Fibroblast of the aortic adventitia (primary cell): ENCODE results near the gene CYBC1. TPM values are rescaled to one million over a fixed set of nuclear protein-coding genes. Genes with fewer than 3 reads are reported as not detected.

ENCODE experiments used
- DNase-seq: peaks from one replicate; pipeline ENCODE4 v3.0.0-alpha.2; 2010; ENCODE audit warnings: low read depth
- H3K4me3 ChIP-seq: 2 replicates; pipeline ENCODE4 v1.5.1; 2011; ENCODE audit warnings: low read depth, mild to moderate bottlenecking, control low read depth, low read length, moderate library complexity
- total RNA-seq: library from RNA; depleted of rRNA; stranded (reverse); fragments of >200 nt; gene quantifications from 2 replicates; pipeline ENCODE4 v1.2.3, GENCODE V29; 2012; ENCODE audit warnings: low replicate concordance
- TF ChIP-seq, protein P1 (sequence below): IDR thresholded peaks from 2 replicates; pipeline ENCODE4 v1.5.1; 2011; ENCODE audit warnings: mild to moderate bottlenecking, low read length, control low read depth, inconsistent platforms; ENCODE audit not compliant: insufficient read depth

CYBC1 gene
- total RNA-seq, 1 donor = 46.4 TPM

DNA sequence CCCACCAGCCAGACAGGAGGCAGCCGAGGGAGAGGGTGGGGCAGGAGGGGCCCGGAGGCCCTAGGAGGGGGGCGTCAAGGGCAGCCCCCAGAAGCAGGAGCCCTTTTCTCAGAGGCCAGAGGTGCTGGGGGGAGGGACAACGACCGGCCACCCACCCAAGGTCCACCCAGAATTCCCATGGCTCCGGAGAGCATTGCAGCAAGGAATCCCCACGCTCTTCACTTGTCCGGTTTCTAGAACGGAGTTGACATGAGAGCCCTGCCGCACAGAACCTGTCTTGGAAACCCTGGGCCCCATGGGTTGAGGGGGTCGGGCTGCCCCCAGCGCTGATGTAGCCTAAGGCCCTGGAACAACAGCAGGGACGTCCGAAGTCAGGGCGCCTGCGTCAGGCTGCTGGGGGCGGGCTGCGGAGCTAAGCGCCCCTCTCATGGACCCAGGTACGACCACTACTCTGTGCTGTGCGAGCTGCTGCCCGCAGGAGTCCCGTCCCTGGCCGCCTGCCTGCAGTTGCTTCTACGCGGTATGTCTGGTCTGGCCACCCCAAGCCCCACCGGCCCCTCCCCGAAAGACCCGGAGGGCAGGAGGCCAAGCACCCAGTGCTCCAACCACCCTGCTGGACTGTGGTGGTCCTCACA, 11.2 kb downstream of the CYBC1 start:
- DNase-seq = no peak
- TF ChIP-seq, protein P1, sequence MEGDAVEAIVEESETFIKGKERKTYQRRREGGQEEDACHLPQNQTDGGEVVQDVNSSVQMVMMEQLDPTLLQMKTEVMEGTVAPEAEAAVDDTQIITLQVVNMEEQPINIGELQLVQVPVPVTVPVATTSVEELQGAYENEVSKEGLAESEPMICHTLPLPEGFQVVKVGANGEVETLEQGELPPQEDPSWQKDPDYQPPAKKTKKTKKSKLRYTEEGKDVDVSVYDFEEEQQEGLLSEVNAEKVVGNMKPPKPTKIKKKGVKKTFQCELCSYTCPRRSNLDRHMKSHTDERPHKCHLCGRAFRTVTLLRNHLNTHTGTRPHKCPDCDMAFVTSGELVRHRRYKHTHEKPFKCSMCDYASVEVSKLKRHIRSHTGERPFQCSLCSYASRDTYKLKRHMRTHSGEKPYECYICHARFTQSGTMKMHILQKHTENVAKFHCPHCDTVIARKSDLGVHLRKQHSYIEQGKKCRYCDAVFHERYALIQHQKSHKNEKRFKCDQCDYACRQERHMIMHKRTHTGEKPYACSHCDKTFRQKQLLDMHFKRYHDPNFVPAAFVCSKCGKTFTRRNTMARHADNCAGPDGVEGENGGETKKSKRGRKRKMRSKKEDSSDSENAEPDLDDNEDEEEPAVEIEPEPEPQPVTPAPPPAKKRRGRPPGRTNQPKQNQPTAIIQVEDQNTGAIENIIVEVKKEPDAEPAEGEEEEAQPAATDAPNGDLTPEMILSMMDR = no peak
- H3K4me3 ChIP-seq = no peak overlapping the region

DNA sequence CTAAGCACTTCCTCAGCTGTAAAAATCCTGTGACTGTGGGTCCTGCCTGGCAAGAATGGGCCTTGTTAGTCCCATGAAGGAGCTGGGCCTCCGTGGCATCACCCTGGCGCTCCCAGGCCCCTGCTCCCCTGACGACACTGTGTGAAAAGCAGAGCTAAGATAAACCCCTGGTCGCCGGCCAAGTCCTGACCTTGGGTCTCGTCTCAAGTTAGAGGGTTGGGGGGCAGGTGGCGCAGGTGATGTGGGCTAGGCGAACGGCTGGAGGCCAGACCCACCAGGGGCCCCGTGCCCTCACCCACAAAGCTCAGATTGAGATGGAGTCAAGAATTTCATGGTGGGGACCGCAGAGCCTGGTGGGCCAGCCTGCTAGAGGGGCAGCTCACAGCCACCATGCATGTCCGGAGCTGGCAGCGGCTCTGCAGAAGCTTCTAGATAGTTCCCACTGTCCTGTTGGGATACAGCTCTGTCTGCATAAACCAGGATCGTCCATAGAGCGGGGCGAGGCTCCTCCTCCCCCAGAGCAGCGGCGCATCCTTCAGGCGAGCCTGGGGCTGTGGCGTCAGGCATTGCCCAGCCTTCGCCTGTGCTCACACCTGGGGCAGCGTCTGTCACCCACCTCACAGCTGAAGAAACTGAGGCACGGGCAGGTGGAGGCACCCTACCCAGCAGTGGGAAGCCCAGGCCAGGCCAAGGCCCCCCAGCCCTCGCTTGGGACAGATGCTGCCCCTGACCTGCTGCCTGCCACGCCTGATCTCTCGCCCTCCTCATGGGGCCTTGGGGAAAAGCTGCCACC, 12.0 kb downstream of the CYBC1 start:
- no peak for DNase-seq
- no peak overlapping the region for H3K4me3 ChIP-seq
- TF ChIP-seq, protein P1 = no peak

DNA sequence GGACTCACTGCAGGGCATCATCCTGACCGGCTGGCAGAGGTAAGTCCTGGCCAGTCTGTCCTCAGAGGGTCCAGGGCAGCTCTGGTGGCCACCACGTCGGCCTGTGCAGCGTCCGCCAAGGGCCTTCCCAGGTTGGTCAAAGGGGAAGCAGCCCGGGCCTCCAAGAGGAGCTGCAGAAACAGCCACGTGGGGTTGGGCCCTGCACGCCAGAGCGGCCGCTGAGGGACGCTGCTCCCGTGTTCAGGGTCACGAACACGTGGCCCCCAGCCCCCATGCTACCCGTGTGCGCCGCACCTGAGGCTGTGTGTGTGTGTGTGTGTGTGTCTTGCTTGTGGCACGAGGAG, 13.3 kb downstream of the CYBC1 start:
- TF ChIP-seq, protein P1 = no peak
- H3K4me3 ChIP-seq = no peak overlapping the region
- no peak for DNase-seq

DNA sequence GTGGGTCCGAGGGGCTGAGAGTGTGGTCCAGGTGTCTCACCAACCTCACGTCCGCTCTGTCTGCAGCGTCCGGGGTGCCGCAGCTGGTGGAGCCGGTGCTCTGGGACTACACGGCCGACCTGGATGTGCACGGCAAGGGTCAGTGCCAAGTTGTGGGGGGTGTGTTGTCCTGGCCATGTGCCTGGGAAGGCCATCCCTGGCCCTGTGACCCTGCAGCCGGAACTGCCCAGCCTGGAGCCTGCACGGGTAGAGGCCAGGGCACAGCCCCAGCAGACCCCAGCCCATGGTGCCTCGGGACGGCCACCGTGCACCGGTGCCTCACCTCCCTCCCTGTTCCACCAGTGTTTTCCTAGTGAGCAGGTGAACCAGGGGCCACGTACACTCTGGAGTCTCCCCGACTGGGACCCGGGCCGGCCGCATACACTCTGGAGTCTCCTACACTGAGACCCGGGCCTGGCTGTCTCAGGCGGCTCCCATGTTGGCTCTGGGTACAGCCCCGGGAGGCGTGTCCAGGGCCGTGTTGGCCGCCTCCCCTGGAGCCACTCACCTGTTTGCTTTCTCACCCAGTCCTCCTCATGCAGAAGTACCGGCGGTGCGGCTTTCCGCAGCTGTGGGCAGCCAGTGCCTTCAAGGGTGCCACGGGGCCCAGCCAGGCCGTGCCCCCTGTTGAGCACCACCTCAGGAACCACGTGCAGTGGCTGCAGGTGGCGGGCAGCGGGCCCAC, 13.8 kb downstream of the CYBC1 start:
- H3K4me3 ChIP-seq = no peak overlapping the region
- TF ChIP-seq, protein P1 = no peak
- no peak for DNase-seq

DNA sequence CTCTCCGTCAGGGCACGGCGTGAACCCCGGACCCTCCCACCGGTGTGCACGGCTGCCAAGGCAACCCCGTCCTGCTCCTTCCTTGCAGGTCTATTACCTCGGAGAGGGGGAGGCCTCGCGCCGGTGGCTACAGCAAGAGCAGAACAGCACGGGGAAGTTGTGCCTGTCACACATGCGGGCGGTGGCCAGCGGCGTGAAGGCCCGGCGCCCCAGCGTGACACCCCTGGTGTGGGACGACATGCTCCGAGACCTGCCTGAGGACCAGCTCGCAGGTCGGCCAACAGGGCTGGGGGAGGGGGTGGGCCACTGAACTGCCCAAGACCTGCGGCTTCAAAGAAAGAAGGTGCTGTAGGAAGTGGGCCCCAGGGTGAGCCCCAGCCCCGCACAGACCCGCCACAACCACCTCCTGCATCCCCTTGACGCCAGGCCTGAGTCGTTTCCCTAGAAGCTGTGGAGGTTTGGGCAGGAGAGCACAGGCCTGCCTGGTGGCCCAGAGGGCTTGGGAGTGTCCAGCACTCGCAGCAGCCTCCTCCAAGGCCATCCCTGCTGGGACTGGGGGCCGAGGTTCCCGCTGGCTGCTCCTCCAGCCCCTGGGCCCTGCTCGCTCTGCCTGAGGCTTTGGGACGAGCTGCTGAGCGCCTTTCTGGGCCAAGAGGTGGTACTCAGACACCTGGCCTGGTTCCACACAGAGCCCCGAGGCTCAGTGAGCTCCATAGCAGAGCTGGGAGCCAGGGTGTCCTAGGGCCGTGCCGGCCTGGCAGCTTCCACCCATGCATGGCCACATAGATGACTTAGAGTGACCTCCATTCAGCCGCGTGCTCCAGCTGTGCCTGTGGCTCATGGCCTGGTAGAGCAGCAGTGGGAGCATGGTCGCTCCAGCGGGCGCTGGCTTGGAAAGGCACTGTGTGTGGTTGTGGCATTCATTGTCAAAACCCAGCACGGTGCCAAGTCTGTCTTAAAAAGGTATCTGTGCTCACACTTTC, 14.7 kb downstream of the CYBC1 start:
- no peak for DNase-seq
- TF ChIP-seq, protein P1 = no peak
- no peak overlapping the region for H3K4me3 ChIP-seq

DNA sequence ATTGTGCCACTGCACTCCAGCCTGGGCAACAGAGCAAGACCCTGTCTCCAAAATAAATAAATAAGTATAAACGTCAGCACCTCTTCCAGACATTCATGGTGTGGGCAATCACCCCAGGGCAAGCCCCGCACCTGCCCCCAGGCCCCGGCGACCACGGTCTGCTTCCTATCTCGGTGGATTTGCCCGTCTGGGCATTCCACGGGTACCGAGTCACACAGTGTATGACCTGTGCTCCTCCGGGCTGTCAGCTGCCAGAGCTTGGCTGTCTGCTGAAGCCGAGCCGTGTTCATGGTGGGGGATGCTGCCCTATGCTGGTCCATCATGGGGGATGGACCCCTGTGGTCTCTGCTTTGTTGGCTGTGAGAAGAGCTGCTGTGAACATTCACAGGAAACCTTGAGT, 15.4 kb downstream of the CYBC1 start:
- H3K4me3 ChIP-seq = no peak overlapping the region
- TF ChIP-seq, protein P1 = no peak
- DNase-seq = no peak
